Panc1 (cell line): ENCODE results near the gene ELMO2. TPM values are rescaled to one million over a fixed set of nuclear protein-coding genes. Genes with fewer than 3 reads are reported as not detected.

Experiments
- ATAC-seq: fragments of 200-7000 bp; cut with Tn5 transposase; 2 replicates; pipeline ENCODE4 v1.9.1; 2020; ENCODE audit warnings: mild to moderate bottlenecking, moderate library complexity
- BruUV-seq: library from RNA; stranded (reverse); fragments of 400-500 nt; replicated peaks from 2 replicates; lab custom pipeline; 2021; lab: Mats Ljungman, UMichigan
- CTCF ChIA-PET: fragments of 300-600 bp; sonication (Branson Sonifier 250); formaldehyde crosslinking; loops from one replicate; lab custom pipeline; 2022; ENCODE audit warnings: antibody characterized with exemption; lab: Charles Lee
- POLR2A ChIA-PET: fragments of 300-600 bp; sonication (Branson Sonifier 250); formaldehyde crosslinking; loops from one replicate; lab custom pipeline; 2022; ENCODE audit warnings: antibody characterized with exemption; lab: Charles Lee
- DNase-seq: peaks from one replicate; pipeline ENCODE4 v3.0.0-alpha.2; 2010; ENCODE audit warnings: low read depth, low spot score
- H3K27ac ChIP-seq: 2 replicates; pipeline ENCODE4 v1.5.1; 2011; ENCODE audit warnings: mild to moderate bottlenecking, low read length, inconsistent platforms
- H3K27me3 ChIP-seq: fragments of 200-500 bp; sonication (Bioruptor generic); 2 replicates; pipeline ENCODE4 v1.6.0; 2014; ENCODE audit warnings: low read length, inconsistent platforms; ENCODE audit not compliant: control insufficient read depth, insufficient read depth
- H3K36me3 ChIP-seq: fragments of 200-500 bp; sonication (Bioruptor generic); 2 replicates; pipeline ENCODE4 v1.5.1; 2014; ENCODE audit warnings: inconsistent platforms, mild to moderate bottlenecking, low read length, moderate library complexity; ENCODE audit not compliant: control insufficient read depth, insufficient read depth
- H3K4me1 ChIP-seq: 2 replicates; pipeline ENCODE4 v1.5.1; 2011; ENCODE audit warnings: inconsistent platforms, mild to moderate bottlenecking, low read length, moderate library complexity; ENCODE audit not compliant: control insufficient read depth, insufficient read depth
- H3K4me3 ChIP-seq, 2 experiments: 2 replicates each; pipeline ENCODE4 v1.5.1; 2011 to 2012; ENCODE audit warnings: low read depth in 2 of 2, low read length in 2 of 2, mild to moderate bottlenecking in 2 of 2, inconsistent platforms in 1 of 2, moderate library complexity in 1 of 2
- H3K9me3 ChIP-seq: fragments of 200-500 bp; sonication (Bioruptor generic); 2 replicates; pipeline ENCODE4 v1.5.1; 2014; ENCODE audit warnings: low read depth, mild to moderate bottlenecking, inconsistent platforms, low read length, moderate library complexity; ENCODE audit not compliant: control insufficient read depth, insufficient read depth
- POLR2AphosphoS5 ChIP-seq: IDR thresholded peaks from 2 replicates; pipeline ENCODE4 v1.6.1; 2012; ENCODE audit warnings: mild to moderate bottlenecking, low read depth, low read length, moderate library complexity
- SIN3A ChIP-seq: IDR thresholded peaks from 2 replicates; pipeline ENCODE4 v1.6.1; 2012; ENCODE audit warnings: low read depth, mild to moderate bottlenecking, low read length, moderate library complexity, borderline replicate concordance; ENCODE audit not compliant: insufficient read depth
- TCF7L2 ChIP-seq: IDR thresholded peaks from 2 replicates; pipeline ENCODE4 v1.6.1; 2011; ENCODE audit warnings: mild to moderate bottlenecking, low read depth, low read length, inconsistent platforms
- in situ Hi-C: cut with HindIII; loops from 2 replicates; pipeline ENCODE4 v1.10.0; 2016; ENCODE audit warnings: low sequenced_read_pairs, low pct_unique_long_range_greater_than_20kb
- intact Hi-C: fragments of 100-400 bp; cut with micrococcal nuclease; formaldehyde crosslinking; loops from one replicate; pipeline ENCODE4 v1.10.0; 2022; ENCODE audit not compliant: unreplicated experiment
- total RNA-seq: library from RNA; stranded (reverse); gene quantifications from one replicate; pipeline ENCODE4 v1.2.1, GENCODE V29; 2021; ENCODE audit not compliant: unreplicated experiment
- TF ChIP-seq, protein P1 (sequence below), 2 experiments: IDR thresholded peaks; 2 replicates each; pipeline ENCODE4 v1.6.1; 2011 to 2012; ENCODE audit warnings: low read depth in 2 of 2, control low read depth in 1 of 2, low read length in 1 of 2, mild to moderate bottlenecking in 1 of 2, moderate library complexity in 1 of 2; ENCODE audit not compliant: insufficient read depth in 1 of 2
- TF ChIP-seq, protein P2 (sequence below): fragments of 450-650 bp; IDR thresholded peaks from 2 replicates; pipeline ENCODE4 v1.5.1; 2017; ENCODE audit warnings: mild to moderate bottlenecking

ELMO2 gene
- total RNA-seq, 1 experiment from 2014 or later, result 40.4 TPM

DNA sequence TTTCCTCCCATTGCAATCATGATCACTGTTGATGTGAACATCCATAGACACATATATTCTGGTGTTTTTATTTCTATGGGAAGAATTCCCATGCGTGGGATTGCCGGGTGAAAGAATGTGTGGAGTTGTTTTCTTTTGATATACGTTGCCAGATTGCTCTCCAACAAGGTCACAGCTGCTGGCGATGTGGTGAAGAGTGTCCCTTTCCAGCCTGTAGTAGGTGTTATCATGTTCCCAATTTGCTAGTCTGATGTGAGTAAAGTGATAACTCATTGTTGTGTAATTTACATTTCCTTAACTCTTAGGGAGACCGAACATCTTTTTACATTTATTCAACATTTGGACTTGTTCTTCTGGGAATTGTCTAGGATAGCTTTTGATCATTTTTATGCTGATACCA, 14.5 kb upstream of the ELMO2 start:
- H3K27me3 ChIP-seq, result peaks cover 28% of the 10 kb centered on the region; the same call in 1 of the 2 replicates
- ATAC-seq, result no peak
- intact Hi-C loops, result no loop called here

DNA sequence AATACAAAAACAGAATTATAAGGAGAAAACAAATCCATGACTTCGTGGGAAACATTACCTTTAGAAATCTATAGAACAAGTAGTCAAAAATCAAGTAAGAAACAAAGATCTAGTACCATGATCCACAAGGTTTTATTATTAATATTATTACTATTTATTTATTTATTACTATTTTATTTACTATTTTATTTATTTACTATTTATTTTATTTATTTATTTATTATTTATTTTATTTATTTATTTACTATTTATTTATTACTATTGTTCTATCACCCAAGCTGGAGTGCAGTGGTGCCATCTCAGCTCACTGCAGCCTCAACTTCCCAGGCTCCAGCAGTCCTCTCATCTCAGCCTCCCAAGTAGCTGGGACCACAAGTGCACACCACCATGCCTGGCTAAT, 13.5 kb upstream of the ELMO2 start:
- CTCF ChIA-PET, result no interaction called here

More for the DNA sequence above, 14.5 kb upstream of the ELMO2 start:
- ChIA-PET POLR2A (interaction anchor here (0.5 kb wide), 1 partner anchor 212 kb away, joined by 3 read pairs; no protein-coding TSS in a partner anchor), CTCF (no interaction called here)
- no peaks in the 10 kb centered on the region for H3K4me1 ChIP-seq
- no peak for DNase-seq
- in situ Hi-C loops, result no loop called here
- no peak overlapping the region for H3K4me3 ChIP-seq
- no peaks in the 10 kb centered on the region for H3K9me3 ChIP-seq
- TF ChIP-seq, protein P1, sequence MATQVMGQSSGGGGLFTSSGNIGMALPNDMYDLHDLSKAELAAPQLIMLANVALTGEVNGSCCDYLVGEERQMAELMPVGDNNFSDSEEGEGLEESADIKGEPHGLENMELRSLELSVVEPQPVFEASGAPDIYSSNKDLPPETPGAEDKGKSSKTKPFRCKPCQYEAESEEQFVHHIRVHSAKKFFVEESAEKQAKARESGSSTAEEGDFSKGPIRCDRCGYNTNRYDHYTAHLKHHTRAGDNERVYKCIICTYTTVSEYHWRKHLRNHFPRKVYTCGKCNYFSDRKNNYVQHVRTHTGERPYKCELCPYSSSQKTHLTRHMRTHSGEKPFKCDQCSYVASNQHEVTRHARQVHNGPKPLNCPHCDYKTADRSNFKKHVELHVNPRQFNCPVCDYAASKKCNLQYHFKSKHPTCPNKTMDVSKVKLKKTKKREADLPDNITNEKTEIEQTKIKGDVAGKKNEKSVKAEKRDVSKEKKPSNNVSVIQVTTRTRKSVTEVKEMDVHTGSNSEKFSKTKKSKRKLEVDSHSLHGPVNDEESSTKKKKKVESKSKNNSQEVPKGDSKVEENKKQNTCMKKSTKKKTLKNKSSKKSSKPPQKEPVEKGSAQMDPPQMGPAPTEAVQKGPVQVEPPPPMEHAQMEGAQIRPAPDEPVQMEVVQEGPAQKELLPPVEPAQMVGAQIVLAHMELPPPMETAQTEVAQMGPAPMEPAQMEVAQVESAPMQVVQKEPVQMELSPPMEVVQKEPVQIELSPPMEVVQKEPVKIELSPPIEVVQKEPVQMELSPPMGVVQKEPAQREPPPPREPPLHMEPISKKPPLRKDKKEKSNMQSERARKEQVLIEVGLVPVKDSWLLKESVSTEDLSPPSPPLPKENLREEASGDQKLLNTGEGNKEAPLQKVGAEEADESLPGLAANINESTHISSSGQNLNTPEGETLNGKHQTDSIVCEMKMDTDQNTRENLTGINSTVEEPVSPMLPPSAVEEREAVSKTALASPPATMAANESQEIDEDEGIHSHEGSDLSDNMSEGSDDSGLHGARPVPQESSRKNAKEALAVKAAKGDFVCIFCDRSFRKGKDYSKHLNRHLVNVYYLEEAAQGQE (IDR thresholded peaks at IDR 0.05; ENCODE audit: insufficient read depth in 1 of 2, low read depth in 2 of 2, low read length in 1 of 2), result no peak
- no peak for TF ChIP-seq TCF7L2
- TF ChIP-seq POLR2AphosphoS5, result no peak
- TF ChIP-seq, protein P2, sequence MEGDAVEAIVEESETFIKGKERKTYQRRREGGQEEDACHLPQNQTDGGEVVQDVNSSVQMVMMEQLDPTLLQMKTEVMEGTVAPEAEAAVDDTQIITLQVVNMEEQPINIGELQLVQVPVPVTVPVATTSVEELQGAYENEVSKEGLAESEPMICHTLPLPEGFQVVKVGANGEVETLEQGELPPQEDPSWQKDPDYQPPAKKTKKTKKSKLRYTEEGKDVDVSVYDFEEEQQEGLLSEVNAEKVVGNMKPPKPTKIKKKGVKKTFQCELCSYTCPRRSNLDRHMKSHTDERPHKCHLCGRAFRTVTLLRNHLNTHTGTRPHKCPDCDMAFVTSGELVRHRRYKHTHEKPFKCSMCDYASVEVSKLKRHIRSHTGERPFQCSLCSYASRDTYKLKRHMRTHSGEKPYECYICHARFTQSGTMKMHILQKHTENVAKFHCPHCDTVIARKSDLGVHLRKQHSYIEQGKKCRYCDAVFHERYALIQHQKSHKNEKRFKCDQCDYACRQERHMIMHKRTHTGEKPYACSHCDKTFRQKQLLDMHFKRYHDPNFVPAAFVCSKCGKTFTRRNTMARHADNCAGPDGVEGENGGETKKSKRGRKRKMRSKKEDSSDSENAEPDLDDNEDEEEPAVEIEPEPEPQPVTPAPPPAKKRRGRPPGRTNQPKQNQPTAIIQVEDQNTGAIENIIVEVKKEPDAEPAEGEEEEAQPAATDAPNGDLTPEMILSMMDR, result no peak
- no peak for TF ChIP-seq SIN3A
- H3K36me3 ChIP-seq, result no peaks in the 10 kb centered on the region
- no peak overlapping the region for H3K27ac ChIP-seq
- BruUV-seq, result no TSS peak

More for the DNA sequence above, 13.5 kb upstream of the ELMO2 start:
- ATAC-seq (no peak), DNase-seq (no peak)
- BruUV-seq, result no TSS peak
- intact Hi-C loops (no loop called here), in situ Hi-C loops (no loop called here)
- Histone ChIP-seq H3K36me3 (no peaks in the 10 kb centered on the region), H3K27me3 (peaks cover 32% of the 10 kb centered on the region), H3K9me3 (no peaks in the 10 kb centered on the region), H3K27ac (no peak overlapping the region), H3K4me3 (no peak overlapping the region), H3K4me1 (no peaks in the 10 kb centered on the region)
- TF ChIP-seq, protein P2, result no peak
- TF ChIP-seq, protein P1 (IDR thresholded peaks at IDR 0.05; ENCODE audit: insufficient read depth in 1 of 2, low read depth in 2 of 2, low read length in 1 of 2), result no peak
- TF ChIP-seq TCF7L2 (no peak), POLR2AphosphoS5 (no peak), SIN3A (no peak)
- POLR2A ChIA-PET, result no interaction called here
